T-helper 1 cell treated with Interleukin-12 subunit alpha and Interleukin-12 subunit beta and Interleukin-4 antibody, amounts not matched to agents 30 μg/mL and 1 μg/mL, for 36 hours (primary cell): ENCODE measurements around the gene ZNF750.
A peak's percentile ranks its signal among the peaks of the same experiment; 100 is the strongest.

Source experiments
- H3K27ac Mint-ChIP-seq: one replicate; pipeline ENCODE4 v1.8.0; 2021; ENCODE audit warnings: mild to moderate bottlenecking, mixed read lengths
- H3K27me3 Mint-ChIP-seq: one replicate; pipeline ENCODE4 v1.8.0; 2021; ENCODE audit warnings: low read depth, mixed read lengths
- H3K36me3 Mint-ChIP-seq: one replicate; pipeline ENCODE4 v1.8.0; 2021; ENCODE audit warnings: low read depth, mixed read lengths
- H3K4me1 Mint-ChIP-seq: one replicate; pipeline ENCODE4 v1.8.0; 2021; ENCODE audit warnings: low read depth, mixed read lengths
- H3K4me3 Mint-ChIP-seq: one replicate; pipeline ENCODE4 v1.8.0; 2021; ENCODE audit warnings: mild to moderate bottlenecking, moderate library complexity, mixed read lengths
- H3K9me3 Mint-ChIP-seq: one replicate; pipeline ENCODE4 v1.8.0; 2021; ENCODE audit warnings: mixed read lengths

ZNF750 gene

DNA sequence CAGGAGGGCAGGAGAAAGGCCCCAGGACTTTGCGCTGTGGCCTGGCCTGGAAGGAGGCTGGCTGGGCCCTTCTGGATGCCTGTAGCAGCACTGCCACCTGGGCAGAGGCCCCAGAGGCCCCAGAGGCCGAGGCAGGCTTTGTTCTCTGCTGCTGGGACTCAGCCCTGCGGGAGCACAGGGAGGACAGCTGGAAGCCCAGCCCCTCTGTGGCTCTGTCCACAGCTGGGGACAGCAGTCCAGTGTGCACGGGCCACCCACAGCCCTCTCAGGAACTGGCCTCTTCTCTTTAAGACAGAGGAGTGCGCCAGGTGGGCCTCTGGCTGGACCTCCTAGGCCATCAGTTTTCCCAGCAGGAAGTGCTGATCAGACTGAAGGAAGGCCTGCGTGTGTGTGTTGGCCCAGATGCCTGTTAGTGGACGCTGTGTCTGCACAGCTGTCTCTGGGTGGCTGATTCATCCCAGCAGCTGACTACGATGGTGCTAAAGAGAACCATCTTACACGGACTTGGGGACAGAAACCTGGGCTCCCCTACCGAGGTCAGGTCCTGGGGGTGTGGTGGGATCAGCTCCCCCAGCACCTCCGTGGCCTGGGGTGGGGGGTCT lies 26.9 kb upstream of the ZNF750 start:
- Mint-ChIP-seq H3K4me3 (no peak overlapping the region), H3K27me3 (no peaks in the 10 kb centered on the region), H3K36me3 (peaks cover 42% of the 10 kb centered on the region), H3K4me1 (peaks cover 64% of the 10 kb centered on the region), H3K27ac (no peak overlapping the region), H3K9me3 (no peaks in the 10 kb centered on the region)

DNA sequence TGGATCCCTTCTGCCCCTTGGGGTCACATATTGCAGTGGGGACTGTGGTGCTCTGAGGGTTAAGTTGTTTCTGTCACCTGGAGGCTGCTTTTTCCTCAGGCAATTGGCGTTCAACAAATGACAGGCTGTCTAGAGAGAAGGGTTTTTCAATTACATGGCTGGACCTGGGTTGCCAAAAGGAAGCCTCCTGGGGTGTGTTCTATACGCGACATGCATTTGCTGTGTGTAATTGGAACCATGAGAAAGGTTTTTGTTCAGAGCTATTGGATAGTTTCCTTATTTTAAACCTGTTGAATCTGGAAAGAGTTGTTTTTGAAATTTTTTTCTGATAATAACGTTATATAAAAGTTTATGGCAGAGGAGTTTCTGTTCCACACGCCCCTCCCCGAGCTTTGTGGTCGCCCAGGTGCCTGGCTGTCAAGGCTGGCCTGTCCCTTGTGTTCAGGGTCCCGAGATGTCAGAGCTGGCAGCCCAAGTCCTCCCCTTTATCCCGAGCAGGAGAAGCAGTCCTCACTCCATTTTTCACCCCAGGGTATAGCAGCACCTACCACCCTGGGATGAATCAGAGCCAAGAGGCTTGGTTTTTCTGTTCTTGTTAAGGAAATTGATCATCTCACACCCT lies 26.1 kb upstream of the ZNF750 start:
- no peaks in the 10 kb centered on the region for H3K9me3 Mint-ChIP-seq
- H3K4me3 Mint-ChIP-seq, result peak overlapping the region; percentile 46
- H3K4me1 Mint-ChIP-seq, result peaks cover 64% of the 10 kb centered on the region
- H3K27ac Mint-ChIP-seq, result peak overlapping the region; percentile 65
- H3K36me3 Mint-ChIP-seq, result peaks cover 43% of the 10 kb centered on the region
- no peaks in the 10 kb centered on the region for H3K27me3 Mint-ChIP-seq

DNA sequence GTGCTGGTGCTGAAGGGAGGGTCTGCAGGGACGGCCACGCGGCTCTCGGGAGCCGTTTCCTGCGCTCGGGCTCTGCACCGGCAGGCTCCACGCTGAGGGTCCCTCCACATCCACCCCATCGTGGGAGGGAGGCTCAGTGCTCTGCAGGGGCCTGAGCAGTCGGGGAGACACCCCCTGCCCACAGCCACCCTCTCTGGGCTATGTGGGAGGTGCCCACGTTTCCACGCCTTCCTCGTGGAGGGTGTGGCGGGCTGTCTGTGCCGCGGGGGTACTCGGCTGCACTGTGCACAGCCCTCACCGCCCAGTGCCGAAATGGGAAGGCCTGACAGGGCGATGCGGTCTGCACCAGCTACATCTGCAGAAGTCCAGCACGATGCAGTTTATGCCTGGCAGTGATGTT lies 25.5 kb upstream of the ZNF750 start:
- Mint-ChIP-seq H3K36me3 (peaks cover 39% of the 10 kb centered on the region), H3K4me1 (peaks cover 62% of the 10 kb centered on the region), H3K27ac (peak overlapping the region; percentile 9), H3K9me3 (no peaks in the 10 kb centered on the region), H3K27me3 (no peaks in the 10 kb centered on the region), H3K4me3 (no peak overlapping the region)

DNA sequence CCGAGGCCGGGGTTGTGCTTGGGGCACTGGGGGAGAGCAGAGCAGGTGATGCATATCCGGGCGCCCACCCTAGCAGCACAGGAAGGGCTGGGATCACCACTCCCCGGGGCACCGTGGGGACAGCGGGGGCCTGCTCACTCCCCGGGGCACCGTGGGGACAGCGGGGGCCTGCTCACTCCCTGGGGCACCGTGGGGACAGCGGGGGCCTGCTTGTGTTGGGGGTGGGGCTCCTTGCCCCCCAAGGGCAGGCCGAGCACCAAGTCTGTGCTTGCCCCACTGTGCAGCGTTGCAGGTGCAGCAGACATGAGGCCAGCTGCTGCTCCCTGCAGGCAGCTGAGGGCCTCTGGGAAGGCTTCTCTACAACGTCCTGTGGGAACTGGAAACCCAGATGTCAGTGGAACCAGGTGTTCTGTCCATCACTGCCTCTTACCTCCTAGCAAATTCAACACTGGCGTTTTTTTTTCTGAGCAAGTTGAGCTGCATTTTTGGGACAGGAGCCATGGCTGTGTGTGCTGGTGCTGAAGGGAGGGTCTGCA lies 25.0 kb upstream of the ZNF750 start:
- Mint-ChIP-seq H3K4me1 (peaks cover 61% of the 10 kb centered on the region), H3K36me3 (peaks cover 37% of the 10 kb centered on the region), H3K27me3 (no peaks in the 10 kb centered on the region), H3K27ac (peak overlapping the region; percentile 96), H3K9me3 (no peaks in the 10 kb centered on the region), H3K4me3 (peak overlapping the region; percentile 81)

DNA sequence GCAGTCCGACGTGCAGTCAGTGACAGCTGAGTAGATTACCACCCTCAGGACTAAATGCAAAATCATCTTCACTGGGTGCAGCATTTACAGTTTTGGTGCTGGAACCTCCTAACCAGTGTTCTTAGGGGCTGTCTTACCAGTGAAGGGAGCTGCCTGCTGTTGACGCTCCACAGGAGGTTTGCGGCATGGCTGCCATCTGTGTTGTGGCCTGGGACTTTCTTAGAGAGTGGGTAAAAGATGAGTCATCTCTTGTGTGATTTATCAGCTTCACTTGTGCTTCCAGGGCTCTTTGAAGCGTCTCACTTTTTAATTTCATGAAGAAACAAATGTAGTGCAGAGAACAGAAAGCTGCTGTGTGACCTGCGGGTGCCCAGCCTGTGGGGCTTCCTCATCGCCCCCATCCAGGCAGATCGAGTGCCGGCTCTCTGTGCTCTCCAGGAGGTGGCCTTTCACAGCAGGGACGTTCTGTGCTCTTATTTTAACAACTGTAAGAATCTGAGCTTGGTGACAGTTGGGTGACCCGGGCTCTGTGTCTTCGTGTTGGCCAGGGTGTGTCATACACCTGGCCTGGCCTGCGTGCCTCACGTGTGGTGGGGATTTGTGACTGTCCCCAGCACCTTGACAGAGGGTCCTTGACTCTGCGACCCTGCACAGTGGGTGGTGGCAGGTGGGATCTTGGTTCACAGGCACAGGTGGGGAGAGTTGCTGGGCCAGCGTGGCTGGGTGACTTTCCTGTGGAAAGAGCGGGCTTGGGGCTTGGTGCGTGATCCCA lies 24.3 kb upstream of the ZNF750 start:
- H3K4me3 Mint-ChIP-seq, result peak overlapping the region; percentile 81
- no peaks in the 10 kb centered on the region for H3K27me3 Mint-ChIP-seq
- peaks cover 65% of the 10 kb centered on the region for H3K4me1 Mint-ChIP-seq
- H3K27ac Mint-ChIP-seq, result peak overlapping the region; percentile 96
- H3K9me3 Mint-ChIP-seq, result no peaks in the 10 kb centered on the region
- peaks cover 39% of the 10 kb centered on the region for H3K36me3 Mint-ChIP-seq

DNA sequence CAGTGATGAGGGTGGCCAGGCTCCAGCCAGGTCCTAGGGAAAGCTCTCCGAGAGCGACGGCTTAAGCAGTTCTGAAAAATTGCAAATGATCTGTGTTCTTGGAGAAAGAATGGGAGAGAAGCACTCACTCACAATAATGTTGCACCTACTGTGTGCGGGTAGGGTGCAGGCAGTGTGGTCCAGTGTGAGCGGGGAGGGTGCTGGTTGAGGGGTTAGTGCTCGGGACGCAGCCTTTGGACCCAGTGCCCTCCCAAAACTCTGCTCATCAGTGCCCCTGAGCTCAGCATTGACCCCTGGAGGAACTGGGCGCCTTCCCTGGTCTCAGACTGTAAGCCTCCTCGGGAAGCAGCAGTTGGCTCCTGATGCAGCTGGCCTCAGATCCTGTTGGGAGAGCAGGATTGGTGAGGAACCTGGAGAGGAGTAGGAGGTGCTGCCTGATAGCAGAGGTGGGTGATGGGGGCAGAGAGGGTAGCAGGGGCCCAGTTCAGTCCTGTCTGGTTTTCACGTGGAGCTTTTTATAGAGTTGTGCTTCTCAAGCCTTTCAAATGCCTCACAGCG lies 23.6 kb upstream of the ZNF750 start:
- H3K27ac Mint-ChIP-seq, result peak overlapping the region; percentile 96
- H3K9me3 Mint-ChIP-seq, result no peaks in the 10 kb centered on the region
- peaks cover 68% of the 10 kb centered on the region for H3K4me1 Mint-ChIP-seq
- H3K27me3 Mint-ChIP-seq, result no peaks in the 10 kb centered on the region
- peak overlapping the region; percentile 81 for H3K4me3 Mint-ChIP-seq
- H3K36me3 Mint-ChIP-seq, result peaks cover 41% of the 10 kb centered on the region

DNA sequence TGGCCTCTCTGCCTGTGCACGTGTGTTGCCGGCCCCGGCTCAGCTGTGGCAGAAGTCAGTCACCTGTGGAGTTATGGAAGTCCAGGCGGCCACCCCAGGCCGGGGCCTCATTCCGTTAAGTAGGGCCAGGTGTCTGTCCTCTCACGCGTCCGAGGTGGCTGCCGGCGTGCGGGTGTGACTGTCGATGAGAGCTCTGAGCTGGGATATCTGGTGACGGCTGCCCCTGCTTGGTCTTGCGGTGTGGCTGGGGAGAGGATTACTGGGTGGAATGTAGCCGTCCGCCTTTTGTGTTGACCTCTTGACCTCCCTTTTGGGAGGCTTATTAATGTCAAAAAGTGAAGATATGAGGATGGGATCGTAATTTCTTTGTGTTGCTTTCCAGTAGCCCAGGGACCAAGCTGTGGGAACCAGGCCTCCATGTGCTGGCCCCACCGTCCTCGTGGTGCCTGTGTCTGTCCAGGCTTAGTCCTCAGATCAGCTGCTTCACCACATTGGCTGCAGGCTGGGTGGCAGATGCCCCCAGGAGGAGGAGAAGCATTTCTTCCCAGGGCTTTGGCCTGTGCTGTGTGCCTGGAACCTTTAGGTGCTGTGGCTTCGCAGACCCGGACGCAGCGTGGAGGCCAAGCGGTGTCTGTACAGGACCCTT lies 23.0 kb upstream of the ZNF750 start:
- H3K27me3 Mint-ChIP-seq, result no peaks in the 10 kb centered on the region
- H3K9me3 Mint-ChIP-seq, result no peaks in the 10 kb centered on the region
- peaks cover 69% of the 10 kb centered on the region for H3K4me1 Mint-ChIP-seq
- peaks cover 42% of the 10 kb centered on the region for H3K36me3 Mint-ChIP-seq
- H3K4me3 Mint-ChIP-seq, result peak overlapping the region; percentile 65
- peak overlapping the region; percentile 96 for H3K27ac Mint-ChIP-seq

DNA sequence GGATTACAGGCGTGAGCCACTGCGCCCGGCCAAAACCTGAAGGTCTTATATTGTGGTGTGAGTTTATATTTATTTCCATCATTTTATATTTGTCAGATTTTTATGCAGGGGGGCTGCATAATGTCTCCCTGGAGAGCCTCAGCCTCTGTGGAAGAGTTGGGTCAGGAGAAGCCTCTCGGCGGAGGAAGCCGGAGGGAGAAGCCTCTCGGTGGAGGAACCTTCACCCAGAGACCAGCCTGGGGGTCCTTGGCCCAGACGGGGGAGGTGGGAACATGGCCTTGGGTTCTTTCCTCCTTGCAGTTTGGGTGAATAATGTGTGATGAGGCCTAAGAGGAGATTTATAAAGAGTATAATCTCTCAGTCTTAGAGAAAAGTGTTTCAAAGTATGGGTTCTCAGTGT lies 22.4 kb upstream of the ZNF750 start:
- peaks cover 66% of the 10 kb centered on the region for H3K4me1 Mint-ChIP-seq
- no peaks in the 10 kb centered on the region for H3K27me3 Mint-ChIP-seq
- no peak overlapping the region for H3K4me3 Mint-ChIP-seq
- peaks cover 36% of the 10 kb centered on the region for H3K36me3 Mint-ChIP-seq
- H3K9me3 Mint-ChIP-seq, result no peaks in the 10 kb centered on the region
- H3K27ac Mint-ChIP-seq, result peak overlapping the region; percentile 96

DNA sequence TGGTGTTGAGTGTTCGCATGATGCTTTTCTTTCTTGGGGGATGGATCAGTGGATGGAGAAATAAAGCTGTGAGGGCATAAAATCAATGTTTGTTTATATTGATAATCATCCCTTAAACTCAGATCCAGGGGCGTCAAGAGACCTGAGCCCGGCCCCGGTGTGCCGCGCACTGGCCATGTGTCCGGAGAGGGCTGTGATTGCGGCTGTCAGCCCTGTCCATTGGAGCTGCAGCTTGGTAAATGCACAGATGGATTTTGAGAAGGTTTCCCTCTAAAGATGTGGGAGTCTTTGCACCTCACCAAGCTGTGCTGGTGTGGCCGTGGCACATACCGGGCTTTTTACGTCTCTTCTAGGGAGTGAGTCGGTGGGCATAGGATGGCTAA lies 21.6 kb upstream of the ZNF750 start:
- Mint-ChIP-seq H3K4me1 (peaks cover 65% of the 10 kb centered on the region), H3K9me3 (no peaks in the 10 kb centered on the region), H3K27me3 (no peaks in the 10 kb centered on the region), H3K27ac (peak overlapping the region; percentile 55), H3K4me3 (peak overlapping the region; percentile 58), H3K36me3 (peaks cover 35% of the 10 kb centered on the region)

DNA sequence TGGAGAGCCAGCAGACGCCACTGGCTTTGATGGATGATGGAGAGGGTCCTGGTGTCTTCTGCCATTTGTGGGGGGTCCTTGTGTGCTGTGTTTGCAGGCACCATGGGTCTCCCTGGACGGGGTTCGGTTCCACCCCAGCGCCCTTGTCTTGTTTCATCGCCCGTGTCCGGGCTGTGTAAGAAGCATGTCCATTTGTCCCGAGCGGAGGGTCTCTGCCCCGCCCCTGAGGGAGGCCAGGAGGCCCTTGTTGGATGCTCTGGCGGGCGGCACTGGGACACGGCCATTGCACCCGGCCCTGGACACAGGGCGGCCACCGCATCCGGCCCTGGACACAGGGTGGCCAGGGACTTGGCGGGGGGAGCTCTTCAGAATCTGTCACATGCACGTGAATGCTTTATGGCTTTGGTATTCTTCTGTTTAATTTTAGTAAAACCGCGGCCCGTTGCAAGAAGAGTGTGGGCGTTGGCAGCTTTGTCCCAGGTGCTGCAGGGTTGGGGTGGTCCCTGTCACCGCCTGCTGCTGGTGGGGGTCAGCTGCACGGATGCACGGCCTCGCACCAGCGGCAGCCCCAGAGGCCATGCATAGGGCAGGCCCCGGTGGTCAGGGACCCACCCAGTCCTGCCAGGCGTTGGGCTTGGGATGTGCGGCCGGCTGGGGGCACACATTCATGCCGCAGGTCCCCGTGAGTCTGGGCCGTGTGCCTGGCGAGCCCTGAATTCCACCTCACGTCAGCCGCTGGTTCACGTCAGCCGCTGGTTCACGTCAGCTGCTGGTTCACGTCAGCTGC lies 21.0 kb upstream of the ZNF750 start:
- no peaks in the 10 kb centered on the region for H3K9me3 Mint-ChIP-seq
- no peaks in the 10 kb centered on the region for H3K27me3 Mint-ChIP-seq
- H3K4me1 Mint-ChIP-seq, result peaks cover 60% of the 10 kb centered on the region
- H3K36me3 Mint-ChIP-seq, result peaks cover 34% of the 10 kb centered on the region
- H3K27ac Mint-ChIP-seq, result peak overlapping the region; percentile 90
- peak overlapping the region; percentile 82 for H3K4me3 Mint-ChIP-seq

DNA sequence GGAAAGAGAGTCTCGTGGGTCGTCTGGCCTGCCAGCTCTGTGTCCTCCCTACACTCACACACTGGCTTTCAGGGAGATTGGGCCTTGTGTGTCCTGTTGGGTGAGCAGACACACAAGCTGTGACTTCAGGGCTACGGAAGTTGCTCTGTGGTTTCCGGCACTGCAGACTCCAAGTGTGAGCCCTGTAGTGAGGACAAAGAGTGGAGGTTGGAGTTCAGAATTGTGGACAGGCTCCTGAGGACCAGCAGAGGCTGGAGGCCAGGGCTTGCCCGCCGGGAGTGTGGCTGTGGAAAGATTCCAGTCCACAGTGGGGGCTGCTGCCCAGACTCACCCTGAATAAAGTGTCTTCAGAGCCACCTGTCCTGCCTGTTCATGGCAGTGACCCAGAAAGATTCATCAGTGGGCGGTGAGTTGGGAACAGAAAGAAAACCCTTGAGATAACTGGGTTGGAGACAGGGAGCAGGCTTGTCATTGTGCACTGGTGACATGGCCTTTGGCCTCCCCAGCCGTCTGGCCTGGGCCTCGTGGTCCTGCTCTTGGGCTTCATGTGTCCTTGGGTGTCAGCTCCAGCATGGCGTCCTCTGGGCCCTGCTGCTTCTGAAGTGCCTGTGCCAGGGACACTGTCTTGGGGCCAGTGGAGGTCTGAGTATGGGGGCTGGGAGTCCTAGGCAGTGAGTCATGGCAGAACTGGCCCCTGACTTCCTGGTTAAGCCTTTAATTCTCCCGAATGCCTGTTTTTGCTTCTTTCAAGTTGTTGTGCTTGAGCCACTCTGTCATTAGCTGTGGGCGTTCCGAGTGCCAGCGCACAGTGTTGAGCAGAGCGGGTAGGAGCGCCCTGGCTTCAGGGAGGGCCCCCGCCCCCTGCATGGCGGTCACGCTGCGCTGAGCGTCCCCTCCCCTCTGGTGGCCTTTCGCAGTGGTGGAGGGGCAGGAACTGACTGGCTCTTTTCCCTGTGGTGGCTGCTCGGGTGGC lies 19.9 kb upstream of the ZNF750 start:
- peak overlapping the region; percentile 90 for H3K27ac Mint-ChIP-seq
- peak overlapping the region; percentile 82 for H3K4me3 Mint-ChIP-seq
- peaks cover 53% of the 10 kb centered on the region for H3K4me1 Mint-ChIP-seq
- no peaks in the 10 kb centered on the region for H3K9me3 Mint-ChIP-seq
- no peaks in the 10 kb centered on the region for H3K27me3 Mint-ChIP-seq
- peaks cover 32% of the 10 kb centered on the region for H3K36me3 Mint-ChIP-seq

DNA sequence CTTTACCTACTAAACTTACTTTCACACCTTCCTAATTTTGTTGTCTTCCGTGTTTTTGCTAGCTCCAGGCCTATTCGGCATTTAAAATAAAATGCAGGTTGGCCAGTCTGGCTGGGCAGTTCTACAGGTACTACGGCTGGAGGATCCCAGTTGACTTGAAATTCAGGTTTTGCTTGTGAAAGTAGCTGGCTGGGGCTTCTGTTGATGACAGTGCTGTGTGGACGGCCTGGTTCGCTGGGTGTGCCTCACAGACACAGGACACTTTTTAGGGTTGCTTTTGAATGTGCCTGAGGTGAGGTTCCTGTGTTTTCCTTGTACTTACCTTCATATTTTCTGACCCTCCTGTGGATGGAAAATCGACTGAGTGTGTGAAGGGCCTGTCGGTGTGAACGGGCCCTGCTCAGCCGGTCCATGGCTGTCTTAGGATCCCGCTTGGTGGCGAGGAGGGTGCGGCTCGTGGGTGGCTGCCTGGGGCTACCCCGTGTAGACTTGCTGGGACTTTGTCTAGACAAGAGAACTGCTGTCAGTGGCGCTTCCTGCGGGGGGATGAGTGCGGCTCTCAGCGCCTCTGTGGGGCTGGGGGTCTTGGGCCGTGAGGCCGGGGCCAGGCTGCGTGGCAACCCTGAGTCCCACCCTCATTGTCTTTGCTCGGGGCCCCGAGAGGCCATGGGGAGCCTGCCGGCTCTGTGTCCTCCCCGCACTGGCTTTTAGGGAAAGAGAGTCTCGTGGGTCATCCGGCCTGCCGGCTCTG lies 18.7 kb upstream of the ZNF750 start:
- H3K4me1 Mint-ChIP-seq, result peaks cover 44% of the 10 kb centered on the region
- H3K4me3 Mint-ChIP-seq, result peak overlapping the region; percentile 37

More for the DNA sequence above, 18.7 kb upstream of the ZNF750 start:
- H3K9me3 Mint-ChIP-seq, result no peaks in the 10 kb centered on the region
- H3K27me3 Mint-ChIP-seq, result no peaks in the 10 kb centered on the region
- peak overlapping the region; percentile 90 for H3K27ac Mint-ChIP-seq
- peaks cover 25% of the 10 kb centered on the region for H3K36me3 Mint-ChIP-seq
